H9 (cell line): Measurements from ENCODE around the gene SLC26A2. TPM values are rescaled to one million over a fixed set of nuclear protein-coding genes. Genes with fewer than 3 reads are reported as not detected.

ENCODE experiments used
- DNase-seq: peaks from one replicate; pipeline ENCODE4 v3.0.0-alpha.2; 2017
- H2AFZ ChIP-seq: one replicate; pipeline ENCODE4 v1.6.1; 2013; ENCODE audit warnings: mild to moderate bottlenecking, low read length, control low read depth, moderate library complexity
- H2AK5ac ChIP-seq: 2 replicates; pipeline ENCODE4 v1.6.1; 2013; ENCODE audit warnings: low read length, control low read depth, mixed read lengths; ENCODE audit not compliant: insufficient read length
- H2BK120ac ChIP-seq: one replicate; pipeline ENCODE4 v1.6.1; 2013; ENCODE audit warnings: low read depth, mild to moderate bottlenecking, low read length, control low read depth, inconsistent platforms; ENCODE audit not compliant: poor library complexity, severe bottlenecking
- H2BK12ac ChIP-seq: 2 replicates; pipeline ENCODE4 v1.6.1; 2013; ENCODE audit warnings: low read length, control low read depth, mixed read lengths, low read depth; ENCODE audit not compliant: insufficient read length
- H2BK15ac ChIP-seq: 2 replicates; pipeline ENCODE4 v1.6.1; 2013; ENCODE audit warnings: low read depth, low read length, control low read depth
- H2BK20ac ChIP-seq: one replicate; pipeline ENCODE4 v1.6.1; 2013; ENCODE audit warnings: low read depth, mild to moderate bottlenecking, low read length, control low read depth, inconsistent platforms; ENCODE audit not compliant: poor library complexity, severe bottlenecking
- H2BK5ac ChIP-seq: 2 replicates; pipeline ENCODE4 v1.6.1; 2013; ENCODE audit warnings: low read length, control low read depth, mixed read lengths; ENCODE audit not compliant: insufficient read length
- H3K14ac ChIP-seq: 2 replicates; pipeline ENCODE4 v1.6.1; 2013; ENCODE audit warnings: low read length, control low read depth; ENCODE audit not compliant: insufficient read depth
- H3K18ac ChIP-seq: 2 replicates; pipeline ENCODE4 v1.6.1; 2013; ENCODE audit warnings: low read depth, mild to moderate bottlenecking, mixed read lengths, low read length, control low read depth; ENCODE audit not compliant: insufficient read length
- H3K23ac ChIP-seq: 2 replicates; pipeline ENCODE4 v1.6.1; 2013; ENCODE audit warnings: low read length, control low read depth, mixed read lengths, low read depth; ENCODE audit not compliant: insufficient read length
- H3K23me2 ChIP-seq: 2 replicates; pipeline ENCODE4 v1.6.1; 2013; ENCODE audit warnings: low read depth, mild to moderate bottlenecking, mixed read lengths, low read length, control low read depth; ENCODE audit not compliant: insufficient read length, poor library complexity, severe bottlenecking
- H3K27ac ChIP-seq: 2 replicates; pipeline ENCODE4 v1.5.1; 2013; ENCODE audit warnings: low read length, control low read depth, mixed read lengths, low read depth; ENCODE audit not compliant: insufficient read length
- H3K27me3 ChIP-seq: 2 replicates; pipeline ENCODE4 v1.6.1; 2013; ENCODE audit warnings: low read length, control low read depth, inconsistent platforms; ENCODE audit not compliant: insufficient read depth
- H3K4ac ChIP-seq: 2 replicates; pipeline ENCODE4 v1.6.1; 2013; ENCODE audit warnings: low read depth, mild to moderate bottlenecking, control low read depth, inconsistent platforms, low read length, moderate library complexity
- H3K4me1 ChIP-seq: 2 replicates; pipeline ENCODE4 v1.6.1; 2013; ENCODE audit warnings: low read length, control low read depth, inconsistent platforms; ENCODE audit not compliant: insufficient read depth
- H3K4me2 ChIP-seq: 2 replicates; pipeline ENCODE4 v1.6.1; 2013; ENCODE audit warnings: low read length, control low read depth, mixed read lengths; ENCODE audit not compliant: insufficient read length, insufficient read depth
- H3K56ac ChIP-seq: 2 replicates; pipeline ENCODE4 v1.6.1; 2013; ENCODE audit warnings: low read depth, mild to moderate bottlenecking, mixed read lengths, low read length, control low read depth; ENCODE audit not compliant: insufficient read length
- H3K79me1 ChIP-seq: 2 replicates; pipeline ENCODE4 v1.6.1; 2013; ENCODE audit warnings: low read depth, mild to moderate bottlenecking, moderate library complexity, low read length, control low read depth, inconsistent platforms; ENCODE audit not compliant: insufficient read depth, poor library complexity, severe bottlenecking
- H3K79me2 ChIP-seq: 2 replicates; pipeline ENCODE4 v1.6.1; 2013; ENCODE audit warnings: low read length, control low read depth, inconsistent platforms; ENCODE audit not compliant: insufficient read depth
- H3K9ac ChIP-seq: 2 replicates; pipeline ENCODE4 v1.6.1; 2013; ENCODE audit warnings: low read length, control low read depth, mixed read lengths; ENCODE audit not compliant: insufficient read length; ENCODE audit errors: extremely low read depth
- H3K9me3 ChIP-seq: one replicate; pipeline ENCODE4 v1.6.1; 2013; ENCODE audit warnings: low read depth, low read length, inconsistent platforms; ENCODE audit not compliant: control insufficient read depth
- H3T11ph ChIP-seq: one replicate; pipeline ENCODE4 v1.6.1; 2013; ENCODE audit warnings: mild to moderate bottlenecking, low read length, control low read depth, inconsistent platforms
- H4K20me1 ChIP-seq: one replicate; pipeline ENCODE4 v1.6.1; 2013; ENCODE audit not compliant: control insufficient read depth, insufficient read length, insufficient read depth
- H4K5ac ChIP-seq: 2 replicates; pipeline ENCODE4 v1.6.1; 2013; ENCODE audit warnings: low read depth, mild to moderate bottlenecking, mixed read lengths, low read length, control low read depth; ENCODE audit not compliant: insufficient read length
- H4K8ac ChIP-seq: replicated peaks from 2 replicates; pipeline ENCODE4 v1.6.1; 2013; ENCODE audit warnings: low read length, control low read depth, mixed read lengths, low read depth; ENCODE audit not compliant: insufficient read length
- H4K91ac ChIP-seq: 2 replicates; pipeline ENCODE4 v1.6.1; 2013; ENCODE audit warnings: low read depth, mild to moderate bottlenecking, moderate library complexity, mixed read lengths, low read length, control low read depth; ENCODE audit not compliant: insufficient read length
- H3K27ac Mint-ChIP-seq, 3 experiments: 2 replicates in 2 of 3; 3 replicates in 1 of 3; pipeline ENCODE4 v1.8.0; 2020 to 2021; ENCODE audit warnings: mixed read lengths in 3 of 3, mild to moderate bottlenecking in 1 of 3, moderate library complexity in 1 of 3
- H3K27me3 Mint-ChIP-seq: 2 replicates; pipeline ENCODE4 v1.8.0; 2021; ENCODE audit warnings: low read depth, mild to moderate bottlenecking, moderate library complexity, mixed read lengths
- H3K36me3 Mint-ChIP-seq, 3 experiments: 2 replicates in 2 of 3; 3 replicates in 1 of 3; pipeline ENCODE4 v1.8.0; 2020 to 2021; ENCODE audit warnings: low read depth in 3 of 3, mixed read lengths in 3 of 3; ENCODE audit not compliant: insufficient read depth in 1 of 3
- H3K4me1 Mint-ChIP-seq, 2 experiments: 2 replicates each; pipeline ENCODE4 v1.8.0; 2020; ENCODE audit warnings: mixed read lengths in 2 of 2
- H3K4me3 Mint-ChIP-seq, 2 experiments: 2 replicates in 1 of 2; 3 replicates in 1 of 2; pipeline ENCODE4 v1.8.0; 2020 to 2021; ENCODE audit warnings: mild to moderate bottlenecking in 2 of 2, mixed read lengths in 2 of 2, moderate library complexity in 1 of 2
- H3K9me3 Mint-ChIP-seq, 2 experiments: 2 replicates in 1 of 2; 3 replicates in 1 of 2; pipeline ENCODE4 v1.8.0; 2020; ENCODE audit warnings: mild to moderate bottlenecking in 2 of 2, mixed read lengths in 2 of 2, moderate library complexity in 1 of 2
- WGBS: extraction: QIAGEN DNeasy Blood & Tissue Kit; methylation state at CpG from one replicate; pipeline ENCODE4 v1.1.7; 2013; ENCODE audit warnings: missing lambda C conversion rate, low lambda C conversion rate, mixed read lengths; ENCODE audit not compliant: insufficient read length; ENCODE audit errors: extremely low coverage; 5-methylcytosine and 5-hydroxymethylcytosine counted together
- total RNA-seq: library from RNA; stranded (reverse); gene quantifications from 2 replicates; pipeline ENCODE4 v1.2.1, GENCODE V29; 2021
- TF ChIP-seq, protein P1 (sequence below): fragments of 200-600 bp; sonication (generic); conservative IDR thresholded peaks from 3 replicates; pipeline ENCODE4 v1.8.0; 2021; ENCODE audit warnings: antibody characterized with exemption, mild to moderate bottlenecking

The SLC26A2 gene
- total RNA-seq, 1 experiment from 2014 or later, result 5.9 TPM

DNA sequence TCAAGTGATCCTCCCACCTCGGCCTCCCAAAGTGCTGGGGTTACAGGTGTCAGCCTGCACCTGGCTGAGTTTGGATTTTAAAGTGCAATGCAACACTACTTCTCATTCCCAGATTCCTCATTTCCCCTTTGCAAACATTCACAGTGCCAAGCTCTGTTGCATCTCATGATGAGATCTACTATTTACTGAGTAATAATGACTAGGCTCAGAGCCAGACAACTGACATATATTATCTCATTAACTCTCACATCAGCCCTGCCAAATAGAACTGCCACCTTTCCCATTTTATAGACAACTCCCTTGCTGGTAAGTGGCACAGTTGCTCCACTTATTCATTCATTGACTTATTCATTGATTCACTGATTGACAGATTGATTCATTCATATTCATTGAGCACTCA lies 22.9 kb upstream of the SLC26A2 start:
- no peaks in the 10 kb centered on the region for H3K9me3 Mint-ChIP-seq
- TF ChIP-seq, protein P1, sequence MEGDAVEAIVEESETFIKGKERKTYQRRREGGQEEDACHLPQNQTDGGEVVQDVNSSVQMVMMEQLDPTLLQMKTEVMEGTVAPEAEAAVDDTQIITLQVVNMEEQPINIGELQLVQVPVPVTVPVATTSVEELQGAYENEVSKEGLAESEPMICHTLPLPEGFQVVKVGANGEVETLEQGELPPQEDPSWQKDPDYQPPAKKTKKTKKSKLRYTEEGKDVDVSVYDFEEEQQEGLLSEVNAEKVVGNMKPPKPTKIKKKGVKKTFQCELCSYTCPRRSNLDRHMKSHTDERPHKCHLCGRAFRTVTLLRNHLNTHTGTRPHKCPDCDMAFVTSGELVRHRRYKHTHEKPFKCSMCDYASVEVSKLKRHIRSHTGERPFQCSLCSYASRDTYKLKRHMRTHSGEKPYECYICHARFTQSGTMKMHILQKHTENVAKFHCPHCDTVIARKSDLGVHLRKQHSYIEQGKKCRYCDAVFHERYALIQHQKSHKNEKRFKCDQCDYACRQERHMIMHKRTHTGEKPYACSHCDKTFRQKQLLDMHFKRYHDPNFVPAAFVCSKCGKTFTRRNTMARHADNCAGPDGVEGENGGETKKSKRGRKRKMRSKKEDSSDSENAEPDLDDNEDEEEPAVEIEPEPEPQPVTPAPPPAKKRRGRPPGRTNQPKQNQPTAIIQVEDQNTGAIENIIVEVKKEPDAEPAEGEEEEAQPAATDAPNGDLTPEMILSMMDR, result no peak
- H3K14ac ChIP-seq, result no peak overlapping the region
- no peak overlapping the region for H3T11ph ChIP-seq
- H3K9me3 ChIP-seq, result no peaks in the 10 kb centered on the region
- no peak overlapping the region for H3K27ac ChIP-seq
- H3K9ac ChIP-seq, result no peak overlapping the region
- no peak overlapping the region for H4K5ac ChIP-seq
- no peak overlapping the region for H3K56ac ChIP-seq
- no peak overlapping the region for H4K91ac ChIP-seq
- H3K27ac Mint-ChIP-seq, result no peak overlapping the region; a peak in 1 of 7 replicates
- H3K27me3 Mint-ChIP-seq, result peaks cover 10% of the 10 kb centered on the region
- H2BK120ac ChIP-seq, result no peak overlapping the region
- no peak overlapping the region for H2BK20ac ChIP-seq
- no peaks in the 10 kb centered on the region for H3K79me1 ChIP-seq
- no peak overlapping the region for H2BK15ac ChIP-seq
- no peaks in the 10 kb centered on the region for H4K20me1 ChIP-seq
- no peak overlapping the region for H2BK12ac ChIP-seq
- H2AK5ac ChIP-seq, result no peak overlapping the region
- no peak overlapping the region for H3K4me3 Mint-ChIP-seq
- H3K4ac ChIP-seq, result no peak overlapping the region
- H3K4me2 ChIP-seq, result no peak overlapping the region
- no peaks in the 10 kb centered on the region for H3K79me2 ChIP-seq
- WGBS, result no CpG with 5 or more reads among the region's 1 CpG
- H2BK5ac ChIP-seq, result no peak overlapping the region
- H3K23ac ChIP-seq, result no peak overlapping the region
- peaks cover 2 to 7% of the 10 kb centered on the region in 2 experiments for H3K4me1 Mint-ChIP-seq
- H3K18ac ChIP-seq, result no peak overlapping the region
- H3K27me3 ChIP-seq, result no peaks in the 10 kb centered on the region
- H2AFZ ChIP-seq, result no peak overlapping the region
- DNase-seq, result no peak
- no peaks in the 10 kb centered on the region for H3K23me2 ChIP-seq
- no peaks in the 10 kb centered on the region for H3K36me3 Mint-ChIP-seq
- no peaks in the 10 kb centered on the region for H3K4me1 ChIP-seq
- no peak overlapping the region for H4K8ac ChIP-seq
